SKM-1 treated with dmso at 0.1 percent for 144 hours (cell line): Measurements from ENCODE around the gene MYO5C.
"Not testable (repeated sequence)": the region's sequence is repeated elsewhere in the genome, so short reads cannot be mapped to it uniquely, and the experiment has no call there.

Source experiments
- DNase-seq: peaks from one replicate; lab custom pipeline; 2025; ENCODE audit not compliant: unreplicated experiment; lab: John Stamatoyannopoulos, UW

Gene MYO5C

DNA sequence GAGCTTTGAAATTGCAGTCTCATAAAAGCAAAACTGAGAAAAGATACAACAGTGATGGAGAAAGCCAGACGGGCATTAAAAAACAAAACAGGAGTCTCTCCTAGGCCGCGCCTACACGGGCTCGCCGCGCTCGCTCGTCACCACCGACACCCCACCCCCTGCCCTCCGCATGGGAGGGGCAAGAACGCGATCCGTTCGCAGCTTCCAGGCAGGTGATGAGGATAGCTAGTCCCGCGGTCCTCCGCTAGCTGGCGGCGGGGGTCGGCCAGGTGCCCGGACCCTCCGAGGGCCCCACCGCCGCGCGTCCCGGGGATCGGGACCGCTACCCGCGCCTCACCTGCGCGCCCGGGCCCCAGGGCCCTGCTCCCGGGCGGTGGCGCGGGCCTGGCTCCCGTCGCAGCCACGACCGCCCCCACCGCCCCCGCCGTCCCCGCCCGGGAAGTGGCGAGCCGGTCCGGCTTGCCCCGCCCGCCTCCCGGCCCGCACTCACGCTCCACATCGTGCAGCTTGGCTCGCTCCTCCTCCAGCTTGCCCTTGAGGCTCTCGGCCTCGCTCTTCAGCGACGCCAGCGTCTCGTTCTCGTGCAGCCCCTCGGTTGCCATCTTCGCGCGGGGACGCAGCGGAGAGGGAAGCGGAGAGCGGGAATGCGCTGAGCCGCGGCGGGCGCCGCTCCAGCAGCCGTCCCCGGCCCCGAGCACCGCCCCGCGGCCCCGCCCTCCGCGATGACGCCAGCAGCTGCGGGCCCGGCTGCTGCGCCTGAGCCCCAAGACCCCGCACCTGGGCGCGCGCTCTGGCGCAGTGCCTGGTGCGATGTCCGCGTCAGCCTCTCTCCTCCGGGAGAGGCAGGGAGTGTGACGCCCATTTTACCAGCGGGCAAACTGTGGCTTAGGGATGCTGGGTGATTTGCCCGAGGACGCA lies 116.1 kb downstream of the MYO5C start:
- DNase-seq: peak; percentile 72

DNA sequence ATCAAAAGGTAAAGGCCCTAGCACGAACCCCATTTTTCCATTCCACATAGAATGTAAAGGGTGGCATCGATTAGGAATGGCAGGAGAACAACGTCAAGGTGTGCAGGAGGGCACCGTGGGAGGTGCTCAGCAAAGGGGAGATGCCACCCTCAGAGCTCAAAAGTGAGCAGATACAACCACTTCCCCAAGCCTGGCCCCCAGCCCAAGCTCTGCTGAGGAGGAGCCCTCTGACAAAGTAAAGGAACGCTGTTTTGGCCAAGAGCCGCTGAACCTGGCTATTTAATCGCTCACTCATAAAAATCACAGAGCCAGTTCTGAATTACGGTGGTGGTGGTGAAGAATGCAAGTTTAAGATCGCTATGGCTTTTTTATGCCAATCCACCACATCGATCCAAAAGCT lies 116.8 kb downstream of the MYO5C start:
- no peak for DNase-seq

DNA sequence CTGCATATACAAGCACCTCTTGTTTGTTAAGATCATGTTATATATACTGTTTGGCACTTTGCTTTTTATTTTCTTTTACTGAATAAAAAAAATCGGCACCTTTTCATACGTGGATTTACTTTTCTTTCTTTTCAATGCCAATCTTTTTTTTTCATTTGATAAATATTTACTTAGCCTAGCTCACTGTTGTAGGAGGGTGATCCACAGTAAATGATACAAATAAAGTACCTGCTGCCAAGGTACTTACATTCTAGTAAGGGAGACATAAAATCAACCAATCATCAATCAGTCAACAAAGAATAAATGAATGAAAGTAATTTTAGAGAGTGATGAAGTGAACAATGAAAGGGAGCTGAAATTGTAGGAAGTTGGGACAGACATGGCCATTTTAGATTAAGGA lies 122.7 kb downstream of the MYO5C start:
- no peak for DNase-seq

DNA sequence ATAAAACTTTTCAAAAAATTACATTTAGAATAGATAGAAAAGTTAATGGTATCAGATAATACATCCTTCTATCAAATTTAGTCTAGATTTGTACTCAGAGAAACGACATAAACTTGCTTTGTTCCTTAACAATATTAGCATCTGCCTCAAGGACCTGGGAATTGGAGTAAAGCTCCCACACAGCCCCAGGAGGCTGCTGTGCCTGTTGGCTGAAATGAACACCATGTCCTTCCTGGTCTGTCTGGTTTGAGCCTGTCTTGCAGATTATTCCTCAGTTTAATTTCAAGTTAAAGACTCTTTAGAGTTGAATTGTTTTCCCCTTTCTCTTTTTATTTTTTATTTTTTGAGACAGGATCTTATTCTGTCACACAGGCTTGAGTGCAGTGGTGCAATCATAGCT lies 123.8 kb downstream of the MYO5C start:
- DNase-seq: no peak

DNA sequence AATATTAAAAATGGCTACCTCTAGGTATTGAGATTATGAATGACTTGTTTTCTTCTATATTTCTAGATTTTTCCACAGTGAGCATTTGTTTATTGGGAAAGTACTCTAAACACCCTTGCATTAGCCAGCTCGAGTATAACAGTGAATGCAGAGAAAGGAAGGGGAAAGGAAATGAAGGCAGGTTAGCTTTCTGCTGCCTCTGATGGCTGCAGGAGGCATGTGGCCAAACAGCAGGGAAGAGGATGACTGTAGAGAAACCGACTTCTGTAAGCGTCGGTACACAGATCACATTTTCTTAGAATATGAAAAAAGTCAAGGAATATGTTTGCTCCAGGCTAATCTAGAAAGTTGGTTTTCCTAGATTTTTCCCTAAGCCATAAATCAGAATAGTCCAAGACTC lies 124.2 kb downstream of the MYO5C start:
- DNase-seq: no peak

DNA sequence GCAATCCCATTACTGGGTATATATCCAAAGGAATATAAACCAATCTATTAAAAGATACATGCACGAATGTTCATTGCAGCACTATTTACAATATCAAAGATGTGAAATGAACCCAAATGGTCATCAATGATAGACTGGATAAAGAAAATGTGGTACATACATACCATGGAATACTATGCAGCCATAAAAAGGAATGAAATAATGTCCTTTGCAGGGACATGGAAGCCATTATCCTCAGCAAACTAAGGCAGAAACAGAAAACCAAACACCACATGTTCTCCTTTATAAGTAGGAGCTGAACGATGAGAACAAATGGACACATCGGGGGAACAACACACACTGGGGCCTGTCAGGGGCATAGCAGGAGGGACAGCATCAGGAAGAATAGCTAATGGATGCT lies 125.4 kb downstream of the MYO5C start:
- not testable (repeated sequence) for DNase-seq

DNA sequence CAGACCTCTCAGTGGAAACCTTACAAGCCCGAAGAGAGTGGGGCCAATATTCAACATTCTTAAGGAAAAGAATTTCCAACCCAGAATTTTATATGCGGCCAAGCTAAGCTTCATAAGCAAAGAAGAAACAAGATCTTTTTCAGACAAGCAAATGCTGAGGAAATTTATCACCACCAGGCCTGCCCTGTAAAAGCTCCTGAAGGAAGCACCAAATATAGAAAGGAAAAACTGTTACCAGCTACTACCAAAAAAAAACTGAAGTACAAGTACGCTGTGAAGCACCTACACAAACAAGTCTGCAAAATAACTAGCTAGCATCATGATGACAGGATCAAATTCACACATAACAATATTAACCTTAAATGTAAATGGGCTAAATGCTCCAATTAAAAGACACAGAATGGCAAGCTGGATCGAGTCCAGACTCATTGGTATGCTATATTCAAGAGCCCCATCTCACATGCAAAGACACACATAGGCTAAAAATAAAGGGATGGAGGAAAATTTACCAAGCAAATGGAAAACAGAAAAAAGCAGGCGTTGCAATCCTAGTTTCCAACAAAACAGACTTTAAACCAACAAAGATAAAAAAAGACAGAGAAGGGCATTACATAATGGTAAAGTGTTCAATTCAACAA lies 130.0 kb downstream of the MYO5C start:
- not testable (repeated sequence) for DNase-seq

DNA sequence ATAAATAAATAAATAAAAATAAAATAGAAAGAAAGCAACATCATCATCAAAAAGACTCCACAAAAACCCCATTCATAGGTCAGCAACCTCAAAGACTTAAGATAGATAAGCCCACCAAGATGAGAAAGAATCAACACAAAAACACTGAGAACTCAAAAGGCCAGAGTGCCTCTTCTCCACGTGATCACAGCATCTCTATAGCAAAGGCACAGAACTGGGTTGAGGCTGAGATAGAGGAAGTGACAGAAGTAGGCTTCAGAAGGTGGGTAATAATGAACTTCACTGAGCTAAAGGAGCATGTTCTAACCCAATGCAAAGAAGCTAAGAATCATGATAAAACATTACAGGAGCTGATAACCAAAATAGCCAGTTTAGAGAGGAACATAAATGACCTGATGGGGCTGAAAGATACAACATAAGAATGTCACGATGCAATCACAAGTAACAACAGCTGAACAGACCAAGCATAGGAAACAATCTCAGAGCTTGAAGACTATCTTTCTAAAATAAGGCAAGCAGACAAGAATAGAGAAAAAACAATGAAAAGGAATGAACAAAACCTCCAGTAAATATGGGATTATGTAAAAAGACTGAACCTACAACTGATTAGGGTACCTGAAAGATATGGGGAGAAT lies 130.9 kb downstream of the MYO5C start:
- DNase-seq: peak; percentile 27

DNA sequence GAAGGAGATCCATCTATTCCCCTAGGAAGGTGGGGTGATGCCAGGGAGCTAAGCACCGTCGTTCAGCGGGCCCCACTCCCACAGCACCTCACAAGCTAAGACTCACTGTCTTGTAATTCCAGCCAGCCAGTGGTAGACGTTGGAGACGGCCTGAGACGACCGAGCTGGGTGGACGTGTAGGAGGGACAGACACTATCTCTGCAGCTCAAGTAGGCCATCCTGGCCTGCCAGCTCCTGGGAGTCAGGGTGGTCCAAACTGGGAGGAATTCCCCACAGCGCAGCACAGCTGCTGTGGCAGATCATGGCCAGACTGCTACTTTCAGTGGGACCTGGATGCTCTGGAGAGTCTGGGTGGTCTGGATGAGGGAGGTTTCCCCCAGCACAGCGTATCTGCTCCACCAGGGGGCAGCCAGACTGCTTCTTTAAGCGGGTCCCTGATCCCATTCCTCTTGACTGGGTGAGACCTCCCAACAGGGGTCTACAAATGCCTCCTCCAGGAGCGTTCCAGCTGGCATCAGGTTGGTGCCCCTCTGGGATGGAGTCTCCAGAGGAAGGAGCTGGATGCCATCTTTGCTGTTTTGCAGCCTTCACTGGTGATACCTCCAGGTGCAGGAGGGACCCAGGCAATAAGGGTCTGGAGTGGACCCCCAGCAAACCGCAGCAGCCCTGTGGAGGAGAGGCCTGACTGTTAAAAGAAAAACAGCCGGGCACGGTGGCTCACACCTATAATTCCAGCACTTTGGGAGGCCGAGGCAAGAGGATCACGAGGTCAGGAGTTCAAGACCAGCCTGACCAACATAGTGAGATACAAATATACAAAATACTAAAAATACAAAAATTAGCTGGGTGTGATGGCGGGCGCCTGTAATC lies 132.0 kb downstream of the MYO5C start:
- DNase-seq: no peak

DNA sequence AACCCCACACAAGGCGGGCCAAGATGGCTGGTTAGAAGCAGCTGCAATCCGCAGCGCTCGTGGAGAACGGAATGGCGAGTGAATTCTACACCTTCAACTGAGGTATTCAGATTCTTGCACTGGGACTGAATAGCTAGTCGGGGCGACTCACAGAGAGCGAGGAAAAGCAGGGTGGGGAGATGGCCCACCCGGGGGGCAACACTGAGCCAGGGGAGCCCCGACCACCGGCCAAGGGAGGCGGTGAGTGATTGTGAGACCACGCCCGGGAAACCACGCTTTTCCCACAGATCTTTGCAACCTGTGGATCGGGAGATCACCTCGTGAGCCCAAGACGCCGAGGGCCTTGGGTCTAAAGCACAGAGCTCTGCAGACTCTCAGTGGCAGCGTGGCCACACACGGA lies 132.7 kb downstream of the MYO5C start:
- DNase-seq: no peak

DNA sequence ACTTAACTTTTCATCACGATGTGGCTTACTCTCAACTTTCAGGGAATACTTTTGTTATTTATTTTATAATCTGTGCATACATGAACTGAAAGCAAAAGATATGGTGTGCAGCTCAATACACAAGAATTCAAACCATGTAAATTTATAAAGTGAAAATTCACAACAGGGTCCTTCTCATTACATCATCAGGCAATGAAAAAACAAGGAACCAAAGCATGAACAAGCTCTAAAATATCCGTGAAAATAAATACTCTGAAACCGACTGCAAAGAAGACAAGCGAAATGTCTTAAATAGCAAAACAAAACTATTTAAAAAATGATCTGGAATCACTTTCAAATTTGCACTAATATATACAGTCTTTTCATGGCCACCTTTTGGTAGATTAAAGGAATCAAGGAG lies 133.3 kb downstream of the MYO5C start:
- no peak for DNase-seq

DNA sequence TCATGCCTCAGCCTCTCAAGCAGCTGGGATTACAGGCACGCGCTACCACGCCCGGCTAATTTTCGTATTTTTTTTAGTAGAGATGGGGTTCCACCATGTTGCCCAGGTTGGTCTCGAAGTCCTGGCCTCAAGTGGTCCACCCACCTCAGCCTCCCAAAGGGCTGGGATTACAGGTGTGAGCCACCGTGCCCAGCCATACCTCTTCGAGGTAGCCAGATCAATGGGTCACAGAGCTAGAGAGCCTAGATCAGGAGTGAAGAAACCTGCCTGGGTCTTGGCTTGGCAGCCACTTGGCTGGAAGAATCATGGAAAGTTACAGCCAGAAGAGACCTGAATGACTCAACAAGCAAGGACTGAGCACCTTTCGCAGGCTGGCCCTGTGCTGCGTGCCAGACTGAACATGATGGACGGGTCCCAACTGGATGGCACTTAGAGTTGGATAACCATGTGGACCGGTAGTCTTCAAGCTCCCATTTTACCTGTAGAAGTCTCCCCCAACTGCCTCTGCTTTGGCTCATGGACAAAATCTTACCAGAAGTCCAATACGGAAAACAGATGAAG lies 134.1 kb downstream of the MYO5C start:
- no peak for DNase-seq

DNA sequence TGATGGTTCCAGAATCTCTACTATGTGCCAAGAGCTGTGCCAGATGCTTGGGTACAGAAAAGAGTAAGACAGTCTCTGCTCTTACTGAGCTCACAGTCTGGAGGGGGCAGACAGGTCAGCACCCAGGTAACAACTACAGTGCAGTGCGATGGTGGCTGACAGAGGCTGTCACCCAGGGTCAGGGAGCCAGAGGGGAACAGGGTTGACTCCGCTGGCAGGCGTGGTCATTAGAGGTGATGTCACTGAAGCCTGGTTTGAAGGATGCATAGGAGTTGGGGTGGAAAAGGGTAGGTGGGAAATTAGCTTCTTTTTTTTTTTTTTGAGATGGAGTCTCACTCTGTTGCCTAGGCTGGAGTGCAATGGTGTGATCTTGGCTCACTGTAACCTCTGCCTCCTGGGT lies 136.0 kb downstream of the MYO5C start:
- DNase-seq: no peak

DNA sequence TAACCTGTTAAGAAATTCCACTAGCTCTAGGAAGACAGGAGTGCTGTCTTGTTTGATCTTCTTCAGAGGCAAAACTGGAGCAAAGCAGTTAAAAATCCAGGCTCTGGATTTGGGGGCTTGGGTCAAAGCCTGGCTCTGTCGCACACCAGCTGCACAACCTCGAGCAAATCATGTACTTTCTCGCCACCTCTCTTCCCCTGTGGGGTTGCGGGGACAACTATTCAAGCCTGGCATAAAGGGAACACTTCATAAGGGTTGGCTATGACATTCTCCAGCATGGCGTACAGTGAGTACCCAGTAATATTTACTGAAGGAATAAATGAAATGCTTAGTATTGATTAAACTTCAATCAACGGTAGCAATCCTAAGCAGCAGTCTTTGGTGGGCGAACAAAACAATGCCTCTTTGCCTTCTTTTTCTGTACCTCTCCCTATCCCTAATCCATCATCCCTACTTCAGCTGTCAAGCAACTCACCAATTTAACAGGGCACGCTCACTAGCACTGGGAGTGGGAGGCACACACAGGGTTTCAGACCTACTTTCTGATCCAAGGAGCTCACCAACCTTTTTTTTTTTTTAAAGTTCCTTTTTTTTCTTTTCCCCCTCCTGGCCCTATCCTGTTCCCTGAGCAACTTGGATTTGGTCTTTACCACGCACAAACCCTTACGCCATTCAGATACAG lies 137.4 kb downstream of the MYO5C start:
- no peak for DNase-seq

DNA sequence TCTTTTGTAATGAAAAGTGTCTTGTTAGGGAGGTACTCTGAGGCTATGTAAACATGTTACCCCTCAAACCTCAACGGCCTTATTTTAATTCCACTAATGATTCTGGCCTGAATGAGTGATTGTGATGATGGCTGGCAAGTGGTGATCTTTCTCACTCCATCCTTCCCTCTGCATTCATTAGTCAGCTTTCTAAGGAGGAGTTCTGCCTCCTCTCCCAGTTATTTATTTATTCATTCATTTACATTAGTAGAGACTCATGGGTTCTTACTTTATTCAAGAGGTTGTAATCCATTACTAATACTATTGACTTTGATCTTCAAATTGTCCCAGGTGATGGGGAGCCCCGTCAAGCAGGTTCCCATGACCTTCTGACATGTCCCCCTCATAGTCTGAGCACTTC lies 139.7 kb downstream of the MYO5C start:
- DNase-seq: no peak

DNA sequence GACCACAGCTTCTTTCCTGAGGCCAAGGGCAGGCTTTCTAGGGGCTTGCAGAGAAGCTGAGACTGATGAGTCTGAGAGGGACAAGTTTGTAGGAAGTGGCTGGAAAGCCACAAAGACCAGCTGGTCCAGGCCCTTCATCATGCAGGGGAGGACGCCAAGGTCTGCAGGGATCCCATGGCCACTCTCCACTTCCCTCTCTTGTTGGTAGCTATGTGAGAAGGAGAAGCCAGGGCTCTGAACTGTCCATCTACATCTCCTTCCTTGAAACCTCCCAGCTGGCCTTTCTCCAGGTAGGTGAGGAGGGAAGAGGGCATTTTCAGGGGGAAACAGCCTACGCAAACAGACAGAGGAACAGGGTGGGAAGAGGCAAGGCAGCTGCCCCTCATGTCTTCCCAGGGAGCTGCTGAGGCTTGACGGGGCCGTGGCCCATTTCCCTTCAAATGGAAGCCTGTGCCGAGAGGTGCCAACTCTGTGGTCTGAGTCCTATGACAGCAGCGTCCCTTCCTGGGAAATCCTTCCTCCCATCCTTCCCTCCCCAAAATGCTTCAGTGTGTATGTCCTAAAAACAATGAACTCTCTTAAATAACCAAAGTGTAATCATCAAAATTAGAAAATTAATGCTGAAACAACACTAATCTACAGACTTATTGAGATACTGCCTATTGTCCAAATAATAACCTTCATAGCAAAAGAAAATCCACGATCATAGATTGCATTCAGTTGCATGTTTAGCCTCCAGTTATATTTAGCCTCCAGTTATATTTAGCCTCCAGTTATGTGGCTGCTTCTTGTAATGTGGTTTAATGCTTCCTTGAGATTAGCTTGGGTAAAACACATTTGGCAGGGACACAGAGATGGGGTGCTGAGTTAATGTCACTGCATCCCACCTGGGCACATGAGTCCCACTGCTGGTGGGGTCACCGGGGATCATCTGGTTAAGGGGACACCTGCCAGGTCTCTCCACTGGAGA lies 140.4 kb downstream of the MYO5C start:
- peak; percentile 22 for DNase-seq

DNA sequence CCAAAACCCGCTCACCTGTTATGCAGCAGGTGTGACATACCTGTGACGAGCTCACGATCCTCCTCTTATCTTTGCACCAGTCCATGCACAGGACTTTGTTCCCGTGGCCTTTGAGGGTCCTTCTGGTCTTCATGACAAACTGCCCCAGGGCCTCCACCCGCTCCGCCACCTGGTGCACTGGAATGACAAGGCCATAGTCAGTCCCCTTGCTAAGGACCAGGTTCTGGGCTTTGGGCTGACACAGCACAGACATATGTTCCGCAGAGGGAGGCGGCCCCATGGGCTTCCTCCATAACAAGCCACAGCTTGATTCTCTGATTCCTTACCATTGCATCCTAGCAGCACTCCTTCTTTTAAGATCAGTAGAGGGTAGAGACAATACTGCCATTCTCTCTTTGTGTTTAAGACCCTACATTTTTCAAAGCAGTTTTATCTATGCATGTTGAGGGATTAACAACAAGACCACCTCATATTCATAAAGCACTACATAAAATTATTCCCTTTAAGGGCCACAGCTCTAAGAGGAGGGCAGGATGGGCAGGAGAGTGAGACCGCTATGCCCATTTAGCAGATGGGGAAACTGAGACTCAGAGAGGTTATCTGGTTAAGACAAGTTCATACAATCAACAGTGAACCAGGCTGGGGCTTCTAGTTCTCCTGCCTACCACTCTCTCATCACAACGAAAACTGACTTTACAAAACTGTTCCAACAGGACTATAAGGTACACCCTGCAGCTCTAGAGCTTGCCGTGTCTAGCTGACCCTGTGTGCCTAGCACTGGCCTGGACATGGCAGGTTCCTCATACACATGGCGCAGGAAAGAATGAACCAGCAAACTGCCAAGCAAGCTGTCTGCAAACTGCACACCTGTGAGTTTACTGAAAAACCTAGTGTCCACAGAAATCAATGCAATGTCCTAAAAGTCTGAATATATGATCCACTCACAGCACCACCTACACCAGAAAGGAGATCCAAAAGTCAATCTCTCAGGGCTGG lies 141.4 kb downstream of the MYO5C start:
- DNase-seq: no peak

DNA sequence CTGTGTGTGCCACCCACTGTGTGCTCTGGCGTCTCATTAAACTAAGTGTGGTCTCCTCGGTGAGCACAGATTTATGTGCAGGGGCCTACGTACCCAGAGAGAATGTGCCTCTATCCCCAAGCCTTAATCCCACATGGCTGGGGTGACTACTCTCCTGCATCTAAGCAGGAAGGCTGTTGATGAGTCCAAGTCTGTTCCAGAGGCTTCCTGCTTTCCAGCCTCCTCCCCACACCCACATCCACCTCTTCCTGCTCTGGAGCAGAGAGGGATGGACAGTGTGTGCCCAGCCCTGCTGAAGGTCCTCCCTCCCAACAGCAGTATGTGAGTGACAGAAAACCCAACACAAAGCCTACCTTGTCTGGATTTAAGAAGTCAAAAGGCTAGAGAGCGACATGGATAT lies 144.3 kb downstream of the MYO5C start:
- DNase-seq: no peak
